Cardiac fibroblast (primary cell): Measurements from ENCODE around the gene COLEC12.
A peak's percentile ranks its signal among the peaks of the same experiment; 100 is the strongest.

ENCODE experiments used
- DNase-seq, 2 donors: peaks; one replicate each; pipeline versions ENCODE4 v3.0.0 to v3.0.0-alpha.2; 2010; ENCODE audit warnings: low read depth in 2 of 2
- H3K4me3 ChIP-seq, 2 donors: replicated peaks in 1 of 2; 1 replicate in 1 of 2; 2 replicates in 1 of 2; pipeline ENCODE4 v1.5.1; 2011; ENCODE audit warnings: low read depth in 2 of 2, low read length in 2 of 2, mild to moderate bottlenecking in 2 of 2, moderate library complexity in 1 of 2
- TF ChIP-seq, protein P1 (sequence below): IDR thresholded peaks from one replicate; pipeline ENCODE4 v1.5.1; 2011; ENCODE audit warnings: low read depth, mild to moderate bottlenecking, low read length, inconsistent platforms

The COLEC12 gene

GRCh38 chr18:527146-527545 lies 26.6 kb upstream of the COLEC12 start:
- TF ChIP-seq, protein P1, sequence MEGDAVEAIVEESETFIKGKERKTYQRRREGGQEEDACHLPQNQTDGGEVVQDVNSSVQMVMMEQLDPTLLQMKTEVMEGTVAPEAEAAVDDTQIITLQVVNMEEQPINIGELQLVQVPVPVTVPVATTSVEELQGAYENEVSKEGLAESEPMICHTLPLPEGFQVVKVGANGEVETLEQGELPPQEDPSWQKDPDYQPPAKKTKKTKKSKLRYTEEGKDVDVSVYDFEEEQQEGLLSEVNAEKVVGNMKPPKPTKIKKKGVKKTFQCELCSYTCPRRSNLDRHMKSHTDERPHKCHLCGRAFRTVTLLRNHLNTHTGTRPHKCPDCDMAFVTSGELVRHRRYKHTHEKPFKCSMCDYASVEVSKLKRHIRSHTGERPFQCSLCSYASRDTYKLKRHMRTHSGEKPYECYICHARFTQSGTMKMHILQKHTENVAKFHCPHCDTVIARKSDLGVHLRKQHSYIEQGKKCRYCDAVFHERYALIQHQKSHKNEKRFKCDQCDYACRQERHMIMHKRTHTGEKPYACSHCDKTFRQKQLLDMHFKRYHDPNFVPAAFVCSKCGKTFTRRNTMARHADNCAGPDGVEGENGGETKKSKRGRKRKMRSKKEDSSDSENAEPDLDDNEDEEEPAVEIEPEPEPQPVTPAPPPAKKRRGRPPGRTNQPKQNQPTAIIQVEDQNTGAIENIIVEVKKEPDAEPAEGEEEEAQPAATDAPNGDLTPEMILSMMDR: no peak
- H3K4me3 ChIP-seq: no peak overlapping the region
- peak in 1 of 2 donors; percentile 69 for DNase-seq

- no peak overlapping the region for H3K4me3 ChIP-seq
- TF ChIP-seq, protein P1: no peak
- peak in 1 of 2 donors; percentile 21 for DNase-seq
Measured at GRCh38 chr18:526681-527080, 26.2 kb upstream of the COLEC12 start.

DNA sequence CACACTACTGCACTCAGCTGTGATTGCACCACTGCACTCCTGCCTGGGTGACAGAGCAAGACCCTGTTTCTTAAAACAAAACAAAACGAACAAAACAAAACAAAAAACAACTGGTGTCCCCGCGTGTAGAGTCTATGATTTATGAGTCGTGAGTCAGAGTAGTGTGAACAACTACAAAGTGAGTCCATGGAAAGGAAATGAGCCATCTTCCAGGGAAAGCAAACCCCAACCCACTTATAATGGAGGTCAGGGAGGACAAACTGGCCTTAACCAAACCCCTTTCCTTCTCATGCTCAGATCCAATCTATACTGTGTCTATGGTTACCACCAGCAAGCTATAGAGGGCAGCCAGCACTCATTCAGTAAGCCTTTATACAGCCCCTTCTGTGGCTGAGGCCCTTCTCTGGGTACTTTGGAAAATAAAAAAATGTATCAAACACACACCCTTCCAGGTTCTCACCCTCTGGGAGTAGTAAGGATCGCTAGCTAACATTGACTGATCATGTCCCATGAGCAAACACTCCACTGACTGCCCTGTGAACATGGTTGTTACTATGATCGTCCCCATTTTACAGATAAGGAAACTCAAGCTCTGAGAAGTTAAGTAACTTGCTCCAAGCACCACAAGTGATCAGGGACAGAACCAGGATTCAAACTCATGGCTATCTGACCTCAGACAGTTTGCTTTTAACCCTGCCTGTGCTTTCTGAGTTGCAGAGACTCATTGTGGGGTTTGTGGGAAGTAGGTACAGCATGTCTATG lies 24.7 kb upstream of the COLEC12 start:
- TF ChIP-seq, protein P1: no peak
- H3K4me3 ChIP-seq: no peak overlapping the region
- peak; percentile 56 to 87 for DNase-seq

DNA sequence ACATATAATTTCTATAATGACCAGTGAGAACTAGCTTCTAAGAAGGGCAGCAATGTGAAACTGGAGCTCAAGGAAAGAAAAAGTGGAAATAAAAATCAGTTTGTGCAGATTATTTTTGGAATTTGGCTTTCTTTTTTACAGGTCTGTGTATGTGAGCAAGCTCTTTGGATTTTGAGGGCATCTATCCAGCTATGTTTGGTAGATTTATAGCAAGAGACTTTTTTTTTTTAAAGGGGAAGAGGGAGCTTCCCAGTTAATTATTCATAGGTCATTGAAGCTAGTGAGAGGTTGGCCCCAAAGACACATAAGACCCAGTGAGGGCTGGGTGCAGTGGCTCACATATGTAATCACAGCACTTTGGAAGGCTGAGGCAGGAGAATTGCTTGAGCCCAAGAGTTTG lies 24.0 kb upstream of the COLEC12 start:
- TF ChIP-seq, protein P1: no peak
- DNase-seq: peak; percentile 60 to 88
- H3K4me3 ChIP-seq: no peak overlapping the region

- H3K4me3 ChIP-seq: no peak overlapping the region
- DNase-seq: no peak
- TF ChIP-seq, protein P1: no peak
Measured at GRCh38 chr18:523561-523960, 23.1 kb upstream of the COLEC12 start.

- no peak overlapping the region for H3K4me3 ChIP-seq
- TF ChIP-seq, protein P1: no peak
- DNase-seq: peak; percentile 76 to 79
Measured at GRCh38 chr18:519019-519879, 18.7 kb upstream of the COLEC12 start.
